Measurements from ENCODE around the gene ANKRA2. TPM values are rescaled to one million over a fixed set of nuclear protein-coding genes. Genes with fewer than 3 reads are reported as not detected.

The ANKRA2 gene
- total and polyA plus RNA-seq, 2 of the 4 experiments (the other 2 are of a cell fraction): 10.8 to 12.5 TPM

GRCh38 chr5:73507062-73507461 is 58.4 kb downstream of the ANKRA2 start:
- Histone ChIP-seq H3K27ac (ENCODE audit: insufficient read depth, low read length) (no peak overlapping the region), H4K8ac (ENCODE audit: low read depth in 2 of 2, low read length in 2 of 2) (no peak overlapping the region), H3K9me3 (ENCODE audit: control insufficient read depth, insufficient read depth, low read length) (no peaks in the 10 kb centered on the region), H3K4me3 (ENCODE audit: insufficient read depth, low read depth, low read length) (no peak overlapping the region), H2BK5ac (ENCODE audit: low read depth, low read length, poor library complexity, severe bottlenecking) (no peak overlapping the region), H4K5ac (ENCODE audit: low read depth, low read length) (no peak overlapping the region), H3K79me1 (ENCODE audit: low read depth in 1 of 2, low read length in 2 of 2) (peaks cover 10 to 12% of the 10 kb centered on the region in 2 experiments; a peak in 3 of 4 replicates), H2AK9ac (replicated peaks; ENCODE audit: low read depth, low read length, poor library complexity) (no peak overlapping the region), H2BK15ac (ENCODE audit: low read depth, low read length) (no peak overlapping the region), H3K56ac (ENCODE audit: extremely low read depth, insufficient read depth, low read length) (no peak overlapping the region), H3K14ac (replicated peaks; ENCODE audit: low read depth, low read length) (no peak overlapping the region), H3K4me1 (ENCODE audit: control insufficient read depth, insufficient read depth, low read length) (peaks cover 2% of the 10 kb centered on the region; the same call in 1 of the 2 replicates), H3K18ac (ENCODE audit: low read depth, low read length) (no peak overlapping the region), H2BK120ac (ENCODE audit: low read depth, low read length) (no peak overlapping the region), H3K27me3 (ENCODE audit: control insufficient read depth, insufficient read depth, low read length) (no peaks in the 10 kb centered on the region), H4K20me1 (ENCODE audit: insufficient read depth, low read length) (peaks cover 8% of the 10 kb centered on the region; the same call in 1 of the 2 replicates), H3K4me2 (ENCODE audit: low read depth, low read length) (no peak overlapping the region), H3K23ac (ENCODE audit: low read depth, low read length) (no peak overlapping the region), H2AFZ (replicated peaks; ENCODE audit: low read length, poor library complexity) (no peak overlapping the region), H3K9ac (ENCODE audit: low read depth, low read length) (no peak overlapping the region), H4K91ac (ENCODE audit: insufficient read depth, low read depth, low read length) (no peak overlapping the region), H3K9me1 (ENCODE audit: insufficient read depth, low read length) (0 out of 2 replicates have a peak, but pooled peaks cover 5% of the 10 kb centered on the region), H3K4ac (ENCODE audit: low read depth, low read length) (no peak overlapping the region), H2AK5ac (ENCODE audit: low read depth, low read length) (no peak overlapping the region), H3K36me3 (ENCODE audit: control insufficient read depth, insufficient read depth, low read length) (peaks cover 16% of the 10 kb centered on the region), H2BK20ac (ENCODE audit: low read depth, low read length) (no peak overlapping the region)
- in situ Hi-C loops (cut with MboI; ENCODE audit: low sequenced_read_pairs) (no loop called here), dilution Hi-C loops (cut with HindIII; ENCODE audit: low sequenced_read_pairs, unreplicated experiment) (no loop called here), intact Hi-C loops (cut with micrococcal nuclease) (no loop called here)
- TF ChIP-seq CTCF (conservative IDR thresholded peaks at IDR 0.05; ENCODE audit: low read depth, low read length) (no peak), USF2 (IDR thresholded peaks at IDR 0.05; ENCODE audit: low read depth, low read length) (no peak), FOS (IDR thresholded peaks at IDR 0.05; ENCODE audit: low read depth, low read length) (no peak), MXI1 (IDR thresholded peaks at IDR 0.05; ENCODE audit: borderline replicate concordance, low read depth, low read length) (no peak), MAFK (IDR thresholded peaks at IDR 0.05; ENCODE audit: low read depth, low read length) (no peak), CHD1 (IDR thresholded peaks at IDR 0.05; ENCODE audit: low read depth, low read length) (no peak)
- DNase-seq: no peak
- no TSS peak for BruUV-seq (replicated peaks)
- peak; percentile 29 for ATAC-seq (ENCODE audit: low read depth)
- POLR2A ChIA-PET (ENCODE audit: unreplicated experiment): no interaction called here
- CTCF ChIA-PET: interaction anchor here (1.7 kb wide), 1 partner anchor 10 kb away, joined by 4 read pairs; no protein-coding TSS in a partner anchor
- WGBS, 2 experiments (ENCODE audit: extremely low coverage in 2 of 2, insufficient read length in 1 of 2): no CpG with 5 or more reads among the region's 2 CpGs
